ENCODE results near the gene NET1. TPM values are rescaled to one million over a fixed set of nuclear protein-coding genes. Genes with fewer than 3 reads are reported as not detected.

Gene NET1
- total RNA-seq, 1 donor from 2014 or later, result 164 TPM

DNA sequence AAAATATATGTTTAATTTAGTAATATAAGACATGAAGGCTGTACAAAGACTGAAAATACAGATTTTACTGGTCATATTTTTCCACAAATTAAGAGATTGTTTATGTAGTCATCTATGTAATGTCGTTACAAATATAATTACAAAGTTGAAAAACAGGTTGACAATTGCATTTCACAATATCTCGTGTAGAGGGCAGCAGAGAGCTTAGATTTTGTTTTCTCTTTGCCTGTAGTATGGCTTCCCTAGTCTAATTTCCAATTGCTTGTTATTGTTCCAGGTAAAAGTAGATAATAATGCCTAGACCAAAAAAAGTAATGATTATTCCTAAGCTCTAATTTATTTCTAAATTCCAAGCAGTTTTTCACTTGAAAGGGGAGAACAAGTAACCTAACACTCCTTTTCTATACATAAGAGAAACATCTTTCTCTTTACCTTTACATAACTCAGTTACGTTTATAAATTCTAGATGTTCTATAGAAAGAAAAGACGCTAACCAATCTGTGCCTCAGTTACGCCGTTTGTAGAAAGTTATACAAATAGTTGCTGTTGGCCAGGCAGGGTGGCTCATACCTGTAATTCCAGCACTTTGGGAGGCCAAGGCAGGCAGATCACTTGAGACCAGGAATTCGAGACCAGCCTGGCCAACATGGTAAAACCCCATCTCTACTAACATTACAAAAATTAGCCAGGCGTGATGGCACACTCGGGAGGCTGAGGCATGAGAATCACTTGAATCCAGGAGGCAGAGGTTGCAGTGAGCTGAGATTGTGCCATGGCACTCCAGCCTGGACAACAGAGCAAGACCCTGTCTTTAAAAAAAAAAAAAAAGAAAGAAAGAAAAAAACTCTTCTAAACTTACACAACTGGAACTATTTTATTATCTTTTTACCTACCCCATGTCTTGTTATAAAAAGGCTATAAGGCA, 30.0 kb downstream of the NET1 start:
- DNase-seq (ENCODE audit: low spot score), result no peak

GRCh38 chr10:5442990-5443370, 30.6 kb downstream of the NET1 start:
- DNase-seq (ENCODE audit: low spot score), result no peak

DNA sequence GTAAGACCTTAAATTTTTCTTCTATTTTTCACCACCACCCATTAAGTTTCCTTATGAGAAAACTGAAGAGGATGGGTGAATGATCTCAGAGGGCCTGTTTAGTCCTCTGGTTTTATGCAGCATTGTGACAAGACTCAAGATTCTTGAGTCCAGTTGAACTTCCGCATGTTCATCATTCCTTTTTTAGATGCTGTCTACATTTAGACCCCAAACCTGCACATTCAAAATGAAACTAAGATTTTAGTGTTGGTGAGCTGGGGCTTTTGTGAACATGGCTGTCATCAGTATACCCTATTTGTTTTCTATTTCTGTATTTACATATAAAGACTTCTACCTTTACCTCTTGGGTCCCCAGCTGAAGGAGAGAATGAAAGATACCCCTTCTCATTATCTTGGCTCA, 31.1 kb downstream of the NET1 start:
- DNase-seq (ENCODE audit: low spot score), result no peak

DNA sequence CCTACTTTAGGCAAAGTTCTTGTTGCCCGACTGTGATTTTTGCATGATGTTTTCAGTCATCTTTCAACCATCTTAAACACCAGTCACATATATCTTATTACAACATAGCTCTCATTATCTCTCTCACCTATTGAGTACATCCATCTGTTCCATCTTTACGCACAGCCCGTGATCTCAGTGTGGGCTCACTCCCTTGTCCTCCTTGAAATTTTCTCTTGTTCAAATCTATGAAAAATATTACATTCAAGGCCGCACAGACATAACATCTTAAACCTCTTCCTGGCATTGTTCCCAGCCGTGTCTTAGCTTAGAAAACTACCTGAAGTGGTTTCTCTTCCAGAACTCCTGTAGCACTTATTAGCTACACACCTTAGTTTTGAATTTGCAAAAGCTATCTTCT, 32.6 kb downstream of the NET1 start:
- DNase-seq (ENCODE audit: low spot score), result no peak

DNA sequence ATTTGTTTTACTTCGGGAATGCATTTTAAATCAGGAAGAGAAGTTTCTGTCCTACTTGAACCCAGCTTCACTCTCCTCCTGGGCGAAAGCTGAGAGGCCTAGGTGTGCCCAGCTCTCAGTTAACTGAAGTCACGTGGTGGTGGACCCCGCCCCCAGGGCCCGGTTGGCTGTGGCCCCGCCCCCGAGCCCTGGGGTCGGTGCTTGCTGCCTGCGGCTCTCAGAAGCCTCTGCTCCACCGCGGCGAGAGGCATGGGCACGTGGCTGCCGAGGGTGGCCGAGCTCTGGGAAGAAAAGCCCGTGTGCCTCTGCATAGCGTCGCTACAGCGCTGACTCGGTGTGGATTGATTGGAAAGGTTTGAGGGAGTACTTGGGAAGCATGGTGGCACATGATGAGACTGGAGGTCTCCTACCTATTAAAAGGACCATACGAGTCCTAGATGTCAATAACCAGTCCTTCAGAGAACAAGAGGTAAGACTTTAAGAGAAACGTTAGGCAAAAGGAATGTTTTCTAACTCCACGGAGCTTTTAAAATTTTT, 34.1 kb downstream of the NET1 start:
- peak; percentile 96 for DNase-seq (ENCODE audit: low spot score)

- DNase-seq (ENCODE audit: low spot score), result no peak
These were observed 34.7 kb downstream of the NET1 start for GRCh38 chr10:5447056-5447455.

DNA sequence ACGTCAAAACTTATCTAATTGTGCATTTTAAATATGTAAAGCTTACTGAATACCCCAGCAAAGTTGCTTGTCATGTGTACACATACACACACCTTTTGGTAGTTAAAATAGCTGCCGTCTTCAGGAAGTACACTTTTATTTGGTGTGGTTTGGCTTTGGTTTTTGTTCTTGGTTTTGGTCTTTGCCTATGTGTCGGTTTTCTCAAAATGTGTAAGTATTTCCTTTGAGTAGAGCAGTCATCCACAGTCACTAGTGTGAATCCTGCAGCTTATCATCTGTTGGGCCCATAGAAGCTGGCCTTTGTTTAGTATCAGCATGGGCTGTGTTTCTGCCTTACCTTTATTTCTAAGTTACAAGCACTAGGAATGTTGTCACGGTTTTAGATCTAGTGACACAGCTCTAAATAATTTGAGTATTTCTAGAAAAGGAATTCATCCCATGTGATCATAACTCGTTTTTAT, 35.3 kb downstream of the NET1 start:
- DNase-seq (ENCODE audit: low spot score), result no peak

- DNase-seq (ENCODE audit: low spot score), result no peak
These were observed 36.1 kb downstream of the NET1 start for GRCh38 chr10:5448333-5449001.

- DNase-seq (ENCODE audit: low spot score), result no peak
These were observed 36.9 kb downstream of the NET1 start for GRCh38 chr10:5449227-5449626.

DNA sequence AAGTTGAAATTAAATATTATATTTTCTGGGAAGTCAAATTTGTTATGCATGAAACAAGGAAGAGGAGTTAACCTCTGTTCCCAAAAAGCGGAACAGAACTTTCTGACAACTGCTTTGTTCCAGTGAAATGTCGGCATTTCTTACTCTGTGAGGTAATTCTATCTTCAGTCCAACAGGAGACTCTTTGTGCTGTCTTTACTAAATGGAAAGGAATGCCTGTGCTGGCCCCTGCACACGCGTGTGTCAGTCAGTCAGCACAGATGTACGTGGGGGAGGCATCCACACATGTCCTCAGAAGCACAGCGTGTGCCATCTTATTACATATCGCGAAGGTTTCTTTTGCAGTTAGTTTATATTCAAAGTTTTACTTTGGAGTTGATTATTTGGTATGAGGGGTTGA, 37.5 kb downstream of the NET1 start:
- DNase-seq (ENCODE audit: low spot score), result no peak

GRCh38 chr10:5450605-5451384, 38.4 kb downstream of the NET1 start:
- DNase-seq (ENCODE audit: low spot score), result no peak

- no peak for DNase-seq (ENCODE audit: low spot score)
These were observed 41.6 kb downstream of the NET1 start for GRCh38 chr10:5453749-5454489.

GRCh38 chr10:5456563-5456962, 44.2 kb downstream of the NET1 start:
- no peak for DNase-seq (ENCODE audit: low spot score)

GRCh38 chr10:5457741-5458140, 45.4 kb downstream of the NET1 start:
- DNase-seq (ENCODE audit: low spot score), result no peak

DNA sequence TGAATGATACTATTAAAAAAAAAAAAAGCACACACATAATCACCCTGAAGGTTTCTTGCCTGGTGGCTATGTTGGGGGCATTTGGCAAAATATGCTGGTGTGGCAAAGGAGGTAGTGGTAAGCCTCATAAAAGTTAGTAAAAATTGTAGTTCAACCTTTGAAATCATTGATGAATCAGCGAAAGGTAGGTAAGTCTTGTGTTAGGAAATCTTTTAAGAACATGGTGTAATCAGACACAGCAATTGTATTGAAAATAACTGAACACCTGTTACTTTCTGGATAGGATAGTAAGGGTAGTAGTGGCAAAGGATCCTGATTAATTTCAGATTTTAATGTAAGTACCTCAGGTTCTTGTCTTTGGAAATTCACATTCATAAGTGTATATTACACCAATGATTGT, 46.1 kb downstream of the NET1 start:
- DNase-seq (ENCODE audit: low spot score), result no peak

- DNase-seq (ENCODE audit: low spot score), result no peak
These were observed 46.8 kb downstream of the NET1 start for GRCh38 chr10:5458949-5459747.

DNA sequence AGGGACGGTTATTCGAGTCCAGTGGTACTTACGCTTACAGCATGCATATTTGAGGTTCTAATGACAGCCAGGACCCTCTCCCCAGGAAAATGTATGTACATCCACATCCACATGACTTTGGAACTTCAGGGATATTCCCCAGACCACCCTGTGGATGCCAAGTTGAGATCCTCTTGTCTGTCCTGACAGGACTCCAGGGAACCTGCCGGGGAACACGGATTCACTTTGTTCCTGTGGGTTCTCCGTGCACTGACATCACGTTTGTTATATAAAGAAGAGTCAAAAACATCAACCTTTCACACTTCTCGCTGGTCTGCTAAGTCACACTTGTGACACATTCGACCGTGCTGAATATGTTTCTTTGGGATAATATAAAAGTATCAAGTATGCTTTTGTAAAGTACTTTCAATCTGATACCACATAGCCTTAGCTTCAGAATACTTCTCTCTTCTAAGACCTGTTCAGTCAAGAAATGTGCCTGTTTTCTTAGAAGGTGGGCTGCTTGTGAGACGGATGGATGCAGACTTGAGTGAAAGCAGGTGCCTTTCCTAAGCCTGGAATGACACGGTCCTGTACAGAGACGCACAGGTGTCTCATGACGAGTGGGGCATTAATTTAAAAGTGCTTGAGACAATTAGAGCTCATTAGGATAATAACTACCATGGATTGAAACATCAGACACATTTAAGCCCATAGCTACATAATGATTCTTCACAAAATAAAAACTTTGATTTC, 48.3 kb downstream of the NET1 start:
- no peak for DNase-seq (ENCODE audit: low spot score)

DNA sequence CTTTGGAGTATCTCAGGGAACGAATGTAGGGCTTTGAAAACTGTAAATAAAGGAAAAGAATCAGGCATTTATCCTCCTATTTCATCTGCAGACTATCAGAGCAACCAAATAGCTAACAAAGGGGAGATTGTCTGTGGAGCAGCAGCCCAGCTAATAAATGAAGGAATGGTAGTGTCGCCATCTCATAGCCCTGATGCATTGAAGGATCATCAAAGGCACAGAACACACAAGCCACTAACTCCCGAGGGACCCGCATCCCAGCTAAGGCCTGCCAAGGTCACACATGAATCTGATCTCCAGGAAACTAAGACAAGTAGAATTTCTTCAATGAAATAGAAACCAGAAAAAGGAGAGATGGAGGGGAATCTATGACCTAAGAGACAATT, 48.8 kb downstream of the NET1 start:
- no peak for DNase-seq (ENCODE audit: low spot score)

Data from mesenteric fat pad (tissue), 1 donor.